K562 (cell line): ENCODE data around the gene GRXCR2. TPM values are rescaled to one million over a fixed set of nuclear protein-coding genes. Genes with fewer than 3 reads are reported as not detected.

ENCODE experiments used
- ATAC-seq: fragments of 200-7000 bp; cut with Tn5 transposase; 3 replicates; pipeline ENCODE4 v1.9.1; 2020; ENCODE audit warnings: moderate library complexity
- BruUV-seq: library from RNA; stranded (reverse); fragments of 400-500 nt; replicated peaks from 2 replicates; lab custom pipeline; 2021; lab: Mats Ljungman, UMichigan
- CTCF ChIA-PET: fragments of 300-600 bp; formaldehyde crosslinking; extraction: SDS; loops from one replicate; lab custom pipeline; 2021; ENCODE audit warnings: low intra/inter-chr PET ratio; lab: Yijun Ruan, JAX
- POLR2A ChIA-PET: fragments of 300-600, 350-650 bp; sonication (Branson Sonifier 250); formaldehyde crosslinking; extraction: SDS; loops from one replicate; lab custom pipeline; 2021; ENCODE audit warnings: antibody characterized with exemption, inconsistent platforms; lab: Yijun Ruan, JAX
- DNase-seq, 4 experiments: peaks; one replicate each; pipeline versions ENCODE4 v3.0.0 to v3.0.0-alpha.2; 2011 to 2018; ENCODE audit warnings: low spot score in 3 of 4, mixed read lengths in 3 of 4; ENCODE audit errors: extremely low read depth in 1 of 4
- FAIRE-seq: peaks from 2 replicates; lab custom pipeline; 2011; peaks lifted over from hg19 to GRCh38; lab: Jason Lieb, UNC
- H2AFZ ChIP-seq: 2 replicates; pipeline ENCODE4 v1.6.0; 2011; ENCODE audit warnings: low read depth, low read length, control low read depth, inconsistent platforms
- H3K27ac ChIP-seq: fragments of 200-600 bp; 3 replicates; pipeline ENCODE4 v1.8.0; 2011; ENCODE audit warnings: low read depth, mild to moderate bottlenecking, control low read depth, inconsistent platforms, low read length, moderate library complexity, mixed read lengths; ENCODE audit errors: extremely low read depth
- H3K27me3 ChIP-seq, 2 experiments: fragments of 300-600 bp in 1 of 2; 2 replicates in 1 of 2; 3 replicates in 1 of 2; pipeline versions ENCODE4 v1.6.0 to v1.8.0; 2011; ENCODE audit warnings: inconsistent platforms in 2 of 2, low read length in 2 of 2, mild to moderate bottlenecking in 1 of 2, mixed read lengths in 1 of 2, moderate library complexity in 1 of 2; ENCODE audit not compliant: control insufficient read depth in 2 of 2, insufficient read depth in 2 of 2
- H3K36me3 ChIP-seq: fragments of 300-600 bp; 3 replicates; pipeline ENCODE4 v1.8.0; 2011; ENCODE audit warnings: mild to moderate bottlenecking, low read length, inconsistent platforms; ENCODE audit not compliant: control insufficient read depth, insufficient read depth
- H3K4me1 ChIP-seq, 2 experiments: fragments of 200-600 bp in 1 of 2; replicated peaks in 1 of 2; 2 replicates in 1 of 2; 3 replicates in 1 of 2; pipeline versions ENCODE4 v1.5.1 to v1.8.0; 2011; ENCODE audit warnings: inconsistent platforms in 2 of 2, low read length in 2 of 2, mild to moderate bottlenecking in 1 of 2, mixed read lengths in 1 of 2, moderate library complexity in 1 of 2; ENCODE audit not compliant: control insufficient read depth in 2 of 2, insufficient read depth in 2 of 2
- H3K4me2 ChIP-seq: 2 replicates; pipeline ENCODE4 v1.6.1; 2011; ENCODE audit warnings: low read length, control low read depth, inconsistent platforms, mixed read lengths; ENCODE audit not compliant: insufficient read depth
- H3K4me3 ChIP-seq: fragments of 200-600 bp; sonication (generic), shearing (Covaris generic); 2 replicates; pipeline ENCODE4 v1.5.1; 2016; ENCODE audit warnings: control low read depth, inconsistent platforms
- H3K79me2 ChIP-seq: fragments of 200-600 bp; 3 replicates; pipeline ENCODE4 v1.8.0; 2011; ENCODE audit warnings: low read length, inconsistent platforms; ENCODE audit not compliant: control insufficient read depth, insufficient read depth
- H3K9ac ChIP-seq, 2 experiments: 2 replicates each; pipeline versions ENCODE4 v1.6.0 to v1.6.1; 2011; ENCODE audit warnings: low read depth in 2 of 2, low read length in 2 of 2, control low read depth in 1 of 2, inconsistent platforms in 1 of 2, mild to moderate bottlenecking in 1 of 2, mixed read lengths in 1 of 2; ENCODE audit not compliant: insufficient read depth in 1 of 2
- H3K9me1 ChIP-seq: one replicate; pipeline ENCODE4 v1.6.0; 2011; ENCODE audit warnings: inconsistent platforms, mild to moderate bottlenecking, low read length, moderate library complexity; ENCODE audit not compliant: control insufficient read depth, insufficient read depth
- H3K9me3 ChIP-seq: replicated peaks from 2 replicates; pipeline ENCODE4 v1.5.1; 2011; ENCODE audit warnings: low read depth, low read length, inconsistent platforms; ENCODE audit not compliant: control insufficient read depth, insufficient read depth
- H4K20me1 ChIP-seq: replicated peaks from 2 replicates; pipeline ENCODE4 v1.6.1; 2011; ENCODE audit warnings: low read length, inconsistent platforms, mixed read lengths; ENCODE audit not compliant: control insufficient read depth, insufficient read depth
- BRD4 ChIP-seq: fragments of 200-600 bp; sonication (generic); IDR thresholded peaks from 2 replicates; pipeline ENCODE4 v1.6.1; 2017; ENCODE audit warnings: inconsistent platforms
- CXXC5 ChIP-seq: fragments of 250-450 bp; sonication (Bioruptor Pico); IDR thresholded peaks from 2 replicates; pipeline ENCODE4 v1.8.0; 2022; ENCODE audit warnings: inconsistent platforms, mild to moderate bottlenecking, moderate library complexity
- FOXP1 ChIP-seq: sonication (generic); formaldehyde crosslinking; IDR thresholded peaks from 2 replicates; pipeline ENCODE4 v1.8.0; 2022; ENCODE audit warnings: mild to moderate bottlenecking, missing genetic modification reagents
- GABPB1 ChIP-seq: sonication (generic); formaldehyde crosslinking; IDR thresholded peaks from 2 replicates; pipeline ENCODE4 v1.8.0; 2022; ENCODE audit warnings: mild to moderate bottlenecking, missing genetic modification reagents
- KDM5B ChIP-seq: fragments of 200-600 bp; sonication (generic); IDR thresholded peaks from 2 replicates; pipeline ENCODE4 v1.6.1; 2012; ENCODE audit warnings: low read depth, mild to moderate bottlenecking, moderate library complexity, low read length, control low read depth, inconsistent platforms; ENCODE audit not compliant: insufficient replicate concordance
- POLR2H ChIP-seq: IDR thresholded peaks from 2 replicates; pipeline ENCODE4 v1.6.1; 2016; ENCODE audit warnings: missing genetic modification characterization, low read depth, mild to moderate bottlenecking, control low read depth, missing compliant biosample characterization, moderate library complexity
- SIN3A ChIP-seq, 2 experiments: fragments of 150-350 bp in 1 of 2; IDR thresholded peaks; 2 replicates each; pipeline ENCODE4 v1.6.1; 2011 to 2016; ENCODE audit warnings: borderline replicate concordance in 2 of 2, low read depth in 2 of 2, low read length in 2 of 2, mild to moderate bottlenecking in 2 of 2, moderate library complexity in 2 of 2; ENCODE audit not compliant: control insufficient read depth in 1 of 2
- SIRT6 ChIP-seq: IDR thresholded peaks from one replicate; pipeline ENCODE4 v1.6.1; 2012; ENCODE audit warnings: low read depth, mild to moderate bottlenecking, control low read depth, inconsistent platforms, low read length, moderate library complexity
- SP1 ChIP-seq: sonication (generic); formaldehyde crosslinking; IDR thresholded peaks from 2 replicates; pipeline ENCODE4 v1.8.1; 2022; ENCODE audit warnings: mild to moderate bottlenecking, missing genetic modification reagents
- SRSF7 ChIP-seq: fragments of 200-400 bp; formaldehyde crosslinking; optimal IDR thresholded peaks from 2 replicates; pipeline ENCODE3; 2017; ENCODE audit warnings: mild to moderate bottlenecking, low read depth, low read length
- TEAD2 ChIP-seq: fragments of 450-650 bp; IDR thresholded peaks from 2 replicates; pipeline ENCODE4 v1.6.1; 2016; ENCODE audit warnings: missing genetic modification characterization, control low read depth, missing compliant biosample characterization
- XRCC4 ChIP-seq: IDR thresholded peaks from one replicate; pipeline ENCODE4 v1.6.1; 2011; ENCODE audit not compliant: insufficient read depth, insufficient read length; ENCODE audit errors: extremely low read depth
- ZBTB8A ChIP-seq: fragments of 450-650 bp; IDR thresholded peaks from 2 replicates; pipeline ENCODE4 v1.6.1; 2018; ENCODE audit warnings: mild to moderate bottlenecking, moderate library complexity; ENCODE audit not compliant: partially characterized antibody
- ZFP30 ChIP-seq: fragments of 250-450 bp; sonication (Bioruptor Pico); IDR thresholded peaks from 2 replicates; pipeline ENCODE4 v1.8.0; 2022; ENCODE audit warnings: moderate library complexity, mild to moderate bottlenecking, inconsistent platforms, borderline replicate concordance
- WGBS: fragments of 100-300 bp; shearing (Covaris generic); methylation state at CpG from one replicate; pipeline ENCODE4 v1.1.6; 2016; ENCODE audit warnings: low coverage, mixed read lengths; ENCODE audit not compliant: insufficient coverage; ENCODE audit errors: missing lambda C conversion rate; 5-methylcytosine and 5-hydroxymethylcytosine counted together
- in situ Hi-C: fragments of 300-500 bp; cut with MboI; formaldehyde crosslinking; loops from 4 replicates; pipeline ENCODE4 v1.15.0; 2018; ENCODE audit warnings: inconsistent platforms, mixed read lengths
- intact Hi-C: fragments of 100-400 bp; cut with micrococcal nuclease; formaldehyde crosslinking; loops from 2 replicates; pipeline ENCODE4 v1.14.2; 2022
- polyA plus RNA-seq, 8 experiments: library from polyadenylated mRNA; depleted of rRNA in 4 of 8; stranded (reverse) in 5 of 8; unstranded in 3 of 8; fragments of >200 nt; fragmentation: Nextera tagmentation in 2 of 8; fragmentation: Illumina TruSeq in 1 of 8; extraction: Ambion mirVana in 2 of 8; extraction: Trizol in 1 of 8; gene quantifications; 2 replicates each; pipeline versions ENCODE4 v1.2.1 to v1.2.3, GENCODE V29; 2011 to 2014; ENCODE audit warnings: inconsistent platforms in 1 of 8, missing spikeins in 1 of 8
- total RNA-seq, 7 experiments: library from RNA; depleted of rRNA in 6 of 7; stranded (reverse); fragments of >200 nt in 6 of 7; fragmentation: Illumina TruSeq in 2 of 7; extraction: Trizol in 2 of 7; gene quantifications; 2 replicates each; pipeline versions ENCODE4 v1.2.1 to v1.2.3, GENCODE V29; 2011 to 2021; ENCODE audit warnings: low replicate concordance in 1 of 7
- TF ChIP-seq, protein P1 (sequence below): fragments of 450-650 bp; formaldehyde crosslinking; IDR thresholded peaks from 2 replicates; pipeline ENCODE4 v1.4.0; 2022; ENCODE audit warnings: mild to moderate bottlenecking, moderate library complexity
- TF ChIP-seq, protein P2 (sequence below): fragments of 250-450 bp; sonication (Bioruptor Pico); IDR thresholded peaks from 2 replicates; pipeline ENCODE4 v1.6.1; 2021; ENCODE audit warnings: mild to moderate bottlenecking
- TF ChIP-seq, protein P3 (sequence below): IDR thresholded peaks from 2 replicates; pipeline ENCODE4 v1.6.1; 2016; ENCODE audit warnings: missing genetic modification characterization, missing compliant biosample characterization

Gene GRXCR2
- total and polyA plus RNA-seq, 9 of the 15 experiments (the other 6 are each of a cell fraction or from before 2014, with no cell fraction given) = not detected

DNA sequence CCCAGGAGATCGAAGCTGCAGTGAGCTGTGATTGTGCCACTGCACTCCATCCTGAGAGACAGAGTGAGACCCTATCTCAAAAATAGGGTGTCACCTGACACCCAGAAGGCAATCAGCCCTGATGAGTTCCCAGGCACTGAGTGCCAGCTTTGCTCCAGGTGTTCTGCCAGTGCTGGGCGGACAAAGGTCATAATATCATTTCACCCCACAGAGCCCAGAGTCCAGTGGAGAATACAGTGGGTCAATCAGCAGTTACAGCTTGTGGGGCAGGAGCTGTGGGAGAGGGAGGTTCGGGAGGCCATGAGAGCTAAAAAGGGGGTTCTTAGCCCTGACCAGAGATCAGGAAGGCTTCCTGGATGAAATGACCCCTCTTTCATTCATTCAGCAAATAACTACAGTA is 39.2 kb upstream of the GRXCR2 start:
- CTCF ChIA-PET = no interaction called here
- FAIRE-seq = no peak

More for the DNA sequence above, 39.2 kb upstream of the GRXCR2 start:
- in situ Hi-C loops (no loop called here), intact Hi-C loops (no loop called here)
- H3K4me3 ChIP-seq = no peak overlapping the region
- POLR2A ChIA-PET = interaction anchor here (1.4 kb wide), 1 partner anchor 9 kb away, joined by 3 read pairs; no protein-coding TSS in a partner anchor
- H3K4me2 ChIP-seq = no peak overlapping the region
- no peaks in the 10 kb centered on the region for H3K36me3 ChIP-seq
- H3K9me3 ChIP-seq = no peaks in the 10 kb centered on the region
- H3K9me1 ChIP-seq = no peaks in the 10 kb centered on the region
- DNase-seq (no peak), ATAC-seq (no peak)
- no TSS peak for BruUV-seq
- peaks cover 9 to 10% of the 10 kb centered on the region in 2 experiments; a peak in 2 of 5 replicates for H3K27me3 ChIP-seq
- TF ChIP-seq, protein P1, sequence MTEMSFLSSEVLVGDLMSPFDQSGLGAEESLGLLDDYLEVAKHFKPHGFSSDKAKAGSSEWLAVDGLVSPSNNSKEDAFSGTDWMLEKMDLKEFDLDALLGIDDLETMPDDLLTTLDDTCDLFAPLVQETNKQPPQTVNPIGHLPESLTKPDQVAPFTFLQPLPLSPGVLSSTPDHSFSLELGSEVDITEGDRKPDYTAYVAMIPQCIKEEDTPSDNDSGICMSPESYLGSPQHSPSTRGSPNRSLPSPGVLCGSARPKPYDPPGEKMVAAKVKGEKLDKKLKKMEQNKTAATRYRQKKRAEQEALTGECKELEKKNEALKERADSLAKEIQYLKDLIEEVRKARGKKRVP (CRISPR knock-in tag) = no peak
- TF ChIP-seq SRSF7 = no peak
- no peak for TF ChIP-seq ZBTB8A
- TF ChIP-seq, protein P2, sequence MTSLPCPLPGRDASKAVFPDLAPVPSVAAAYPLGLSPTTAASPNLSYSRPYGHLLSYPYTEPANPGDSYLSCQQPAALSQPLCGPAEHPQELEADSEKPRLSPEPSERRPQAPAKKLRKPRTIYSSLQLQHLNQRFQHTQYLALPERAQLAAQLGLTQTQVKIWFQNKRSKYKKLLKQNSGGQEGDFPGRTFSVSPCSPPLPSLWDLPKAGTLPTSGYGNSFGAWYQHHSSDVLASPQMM (CRISPR knock-in tag) = no peak
- no peak for TF ChIP-seq BRD4
- TF ChIP-seq, protein P3, sequence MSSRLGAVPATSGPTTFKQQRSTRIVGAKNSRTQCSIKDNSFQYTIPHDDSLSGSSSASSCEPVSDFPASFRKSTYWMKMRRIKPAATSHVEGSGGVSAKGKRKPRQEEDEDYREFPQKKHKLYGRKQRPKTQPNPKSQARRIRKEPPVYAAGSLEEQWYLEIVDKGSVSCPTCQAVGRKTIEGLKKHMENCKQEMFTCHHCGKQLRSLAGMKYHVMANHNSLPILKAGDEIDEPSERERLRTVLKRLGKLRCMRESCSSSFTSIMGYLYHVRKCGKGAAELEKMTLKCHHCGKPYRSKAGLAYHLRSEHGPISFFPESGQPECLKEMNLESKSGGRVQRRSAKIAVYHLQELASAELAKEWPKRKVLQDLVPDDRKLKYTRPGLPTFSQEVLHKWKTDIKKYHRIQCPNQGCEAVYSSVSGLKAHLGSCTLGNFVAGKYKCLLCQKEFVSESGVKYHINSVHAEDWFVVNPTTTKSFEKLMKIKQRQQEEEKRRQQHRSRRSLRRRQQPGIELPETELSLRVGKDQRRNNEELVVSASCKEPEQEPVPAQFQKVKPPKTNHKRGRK (tag) = no peak
- no peak for TF ChIP-seq ZFP30 (CRISPR knock-in tag)
- TF ChIP-seq POLR2H (tag) = no peak
- no peak for TF ChIP-seq XRCC4
- no peak for TF ChIP-seq SP1 (CRISPR knock-in tag)
- TF ChIP-seq SIRT6 = no peak
- no peak for TF ChIP-seq GABPB1
- TF ChIP-seq KDM5B = no peak
- TF ChIP-seq CXXC5 (CRISPR knock-in tag) = no peak
- TF ChIP-seq TEAD2 = no peak
- TF ChIP-seq SIN3A (IDR thresholded peaks at IDR 0.05; ENCODE audit: borderline replicate concordance in 2 of 2, control insufficient read depth in 1 of 2, low read depth in 2 of 2, low read length in 2 of 2) = no peak
- TF ChIP-seq FOXP1 (CRISPR knock-in tag) = no peak
- no peak overlapping the region for H2AFZ ChIP-seq
- H3K9ac ChIP-seq = no peak overlapping the region; a peak in 1 of 4 replicates
- H3K4me1 ChIP-seq = no peaks in the 10 kb centered on the region
- WGBS = 0% methylated on average over 3 of the region's 3 CpGs
- H4K20me1 ChIP-seq = no peaks in the 10 kb centered on the region
- H3K27ac ChIP-seq = no peak overlapping the region
- no peaks in the 10 kb centered on the region for H3K79me2 ChIP-seq
